Activated CD8-positive, alpha-beta memory T cell treated with anti-CD3 and anti-CD28 coated beads for 24 hours (primary cell): ENCODE measurements around the gene IL17D.
"Not testable (repeated sequence)": the region's sequence is repeated elsewhere in the genome, so short reads cannot be mapped to it uniquely, and the experiment has no call there.

Experiments
- DNase-seq: peaks from one replicate; pipeline ENCODE4 v3.0.0-alpha.2; 2020

IL17D gene

GRCh38 chr13:20721058-20721453 lies 17.6 kb downstream of the IL17D start:
- no peak for DNase-seq

GRCh38 chr13:20721454-20722357 lies 18.2 kb downstream of the IL17D start:
- DNase-seq, result no peak

- DNase-seq, result no peak
Observed at GRCh38 chr13:20727856-20728255, 24.4 kb downstream of the IL17D start.

GRCh38 chr13:20728579-20729311 lies 25.2 kb downstream of the IL17D start:
- DNase-seq, result no peak

GRCh38 chr13:20729633-20730585 lies 26.4 kb downstream of the IL17D start:
- DNase-seq, result no peak

GRCh38 chr13:20738616-20739015 lies 35.1 kb downstream of the IL17D start:
- DNase-seq, result no peak

GRCh38 chr13:20740021-20740420 lies 36.5 kb downstream of the IL17D start:
- DNase-seq, result no peak

GRCh38 chr13:20743830-20744404 lies 40.4 kb downstream of the IL17D start:
- not testable (repeated sequence) for DNase-seq

- DNase-seq, result no peak
Observed at GRCh38 chr13:20749377-20749776, 45.9 kb downstream of the IL17D start.

- DNase-seq, result no peak
Observed at GRCh38 chr13:20754009-20754408, 50.5 kb downstream of the IL17D start.

GRCh38 chr13:20760872-20761271 lies 57.4 kb downstream of the IL17D start:
- no peak for DNase-seq

- DNase-seq, result no peak
Observed at GRCh38 chr13:20767309-20767943, 63.9 kb downstream of the IL17D start.

- no peak for DNase-seq
Observed at GRCh38 chr13:20769091-20769490, 65.6 kb downstream of the IL17D start.

GRCh38 chr13:20769834-20770233 lies 66.3 kb downstream of the IL17D start:
- DNase-seq, result no peak
